GM13977 (cell line): Measurements from ENCODE around the gene MYT1.

ENCODE experiments used
- DNase-seq: peaks from one replicate; pipeline ENCODE4 v3.0.0; 2012; ENCODE audit warnings: low spot score
- CTCF ChIP-seq: IDR thresholded peaks from 2 replicates; pipeline ENCODE4 v1.5.1; 2012; ENCODE audit warnings: mild to moderate bottlenecking, control low read depth; ENCODE audit not compliant: insufficient read depth; ENCODE audit errors: extremely low read depth, missing control alignments
- in situ Hi-C: fragments of 300-500 bp; cut with MboI; formaldehyde crosslinking; loops from one replicate; pipeline ENCODE4 v1.12.0; 2022; ENCODE audit warnings: low sequenced_read_pairs, low pct_unique_long_range_greater_than_20kb, mixed read lengths, inconsistent platforms; ENCODE audit not compliant: unreplicated experiment

MYT1 gene

GRCh38 chr20:64191002-64191401 is 26.8 kb downstream of the MYT1 start:
- DNase-seq: no peak
- no peak for TF ChIP-seq CTCF
- in situ Hi-C loops: no loop called here

GRCh38 chr20:64192406-64192805 is 28.2 kb downstream of the MYT1 start:
- no peak for TF ChIP-seq CTCF
- no peak for DNase-seq
- in situ Hi-C loops: no loop called here

- no peak for TF ChIP-seq CTCF
- in situ Hi-C loops: no loop called here
- DNase-seq: no peak
Measured at GRCh38 chr20:64193058-64193457, 28.8 kb downstream of the MYT1 start.

GRCh38 chr20:64194269-64194668 is 30.0 kb downstream of the MYT1 start:
- in situ Hi-C loops: no loop called here
- no peak for DNase-seq
- TF ChIP-seq CTCF: no peak

- in situ Hi-C loops: no loop called here
- no peak for TF ChIP-seq CTCF
- no peak for DNase-seq
Measured at GRCh38 chr20:64196309-64196708, 32.1 kb downstream of the MYT1 start.

GRCh38 chr20:64196847-64197306 is 32.6 kb downstream of the MYT1 start:
- DNase-seq: no peak
- in situ Hi-C loops: no loop called here
- TF ChIP-seq CTCF: no peak

- in situ Hi-C loops: no loop called here
- DNase-seq: no peak
- TF ChIP-seq CTCF: no peak
Measured at GRCh38 chr20:64198347-64198746, 34.1 kb downstream of the MYT1 start.
